Lower lobe of right lung (tissue), 2 donors: Measurements from ENCODE around the gene NAA38. TPM values are rescaled to one million over a fixed set of nuclear protein-coding genes. Genes with fewer than 3 reads are reported as not detected.

Experiments
- ATAC-seq, 2 donors: fragments of 200-7000 bp; cut with Tn5 transposase; one replicate each; pipeline ENCODE4 v1.9.1; 2020 to 2022; ENCODE audit warnings: mild to moderate bottlenecking in 2 of 2, moderate library complexity in 2 of 2
- DNase-seq: peaks from one replicate; pipeline ENCODE4 v3.0.0-alpha.2; 2020
- H3K27ac ChIP-seq: fragments of 200-600 bp; one replicate; pipeline ENCODE4 v1.8.0; 2022
- H3K27me3 ChIP-seq: fragments of 200-600 bp; one replicate; pipeline ENCODE4 v1.8.0; 2022; ENCODE audit warnings: low read depth
- H3K36me3 ChIP-seq: fragments of 200-600 bp; one replicate; pipeline ENCODE4 v1.8.0; 2022; ENCODE audit warnings: mild to moderate bottlenecking
- H3K4me1 ChIP-seq: fragments of 200-600 bp; one replicate; pipeline ENCODE4 v1.8.0; 2022
- H3K4me3 ChIP-seq: fragments of 200-600 bp; one replicate; pipeline ENCODE4 v1.8.0; 2022; ENCODE audit warnings: mild to moderate bottlenecking
- H3K9me3 ChIP-seq: fragments of 200-600 bp; one replicate; pipeline ENCODE4 v1.8.0; 2022
- intact Hi-C: fragments of 100-400 bp; cut with DNase I; formaldehyde crosslinking; loops from one replicate; pipeline ENCODE4 v1.11.0; 2022
- total RNA-seq: library from RNA; stranded (reverse); fragmentation: NEBNext Ultra II Directional; extraction: Animal tissue kit (Norgen Biotek cat#: 25700); gene quantifications from one replicate; pipeline ENCODE4 v1.2.1, GENCODE V29; 2021
- TF ChIP-seq, protein P1 (sequence below): fragments of 200-600 bp; IDR thresholded peaks from one replicate; pipeline ENCODE4 v1.8.0; 2022; ENCODE audit warnings: antibody characterized with exemption, mild to moderate bottlenecking
- donor health status: DM: no; HTN: yes; CAD: no; lungs with severe emphysema.

The NAA38 gene
- total RNA-seq, 1 donor from 2014 or later = 61.5 TPM

DNA sequence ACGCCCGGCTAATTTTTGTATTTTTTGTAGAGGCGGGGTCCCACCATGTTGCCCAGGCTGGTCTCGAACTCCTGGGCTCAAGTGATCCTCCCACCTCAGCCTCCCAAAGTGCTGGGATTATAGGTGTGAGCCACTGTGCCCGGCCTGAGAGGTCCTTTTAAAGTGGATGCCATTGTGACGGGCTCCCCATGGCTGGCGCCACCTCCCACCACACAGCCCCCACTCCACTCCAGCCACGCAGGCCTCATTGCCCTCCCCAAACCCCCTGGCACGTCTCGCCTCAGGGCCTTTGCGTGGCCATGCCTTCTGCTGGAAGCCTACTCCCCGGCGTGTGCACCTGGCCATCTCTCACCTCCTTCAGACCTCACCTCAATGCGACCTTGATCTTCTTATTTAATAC, 35.2 kb downstream of the NAA38 start:
- DNase-seq (no peak), ATAC-seq (no peak)
- no peaks in the 10 kb centered on the region for H3K36me3 ChIP-seq
- TF ChIP-seq, protein P1, sequence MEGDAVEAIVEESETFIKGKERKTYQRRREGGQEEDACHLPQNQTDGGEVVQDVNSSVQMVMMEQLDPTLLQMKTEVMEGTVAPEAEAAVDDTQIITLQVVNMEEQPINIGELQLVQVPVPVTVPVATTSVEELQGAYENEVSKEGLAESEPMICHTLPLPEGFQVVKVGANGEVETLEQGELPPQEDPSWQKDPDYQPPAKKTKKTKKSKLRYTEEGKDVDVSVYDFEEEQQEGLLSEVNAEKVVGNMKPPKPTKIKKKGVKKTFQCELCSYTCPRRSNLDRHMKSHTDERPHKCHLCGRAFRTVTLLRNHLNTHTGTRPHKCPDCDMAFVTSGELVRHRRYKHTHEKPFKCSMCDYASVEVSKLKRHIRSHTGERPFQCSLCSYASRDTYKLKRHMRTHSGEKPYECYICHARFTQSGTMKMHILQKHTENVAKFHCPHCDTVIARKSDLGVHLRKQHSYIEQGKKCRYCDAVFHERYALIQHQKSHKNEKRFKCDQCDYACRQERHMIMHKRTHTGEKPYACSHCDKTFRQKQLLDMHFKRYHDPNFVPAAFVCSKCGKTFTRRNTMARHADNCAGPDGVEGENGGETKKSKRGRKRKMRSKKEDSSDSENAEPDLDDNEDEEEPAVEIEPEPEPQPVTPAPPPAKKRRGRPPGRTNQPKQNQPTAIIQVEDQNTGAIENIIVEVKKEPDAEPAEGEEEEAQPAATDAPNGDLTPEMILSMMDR = no peak
- H3K4me3 ChIP-seq = no peak overlapping the region
- no peaks in the 10 kb centered on the region for H3K4me1 ChIP-seq
- H3K9me3 ChIP-seq = no peaks in the 10 kb centered on the region
- intact Hi-C loops = no loop called here
- H3K27me3 ChIP-seq = no peaks in the 10 kb centered on the region
- no peak overlapping the region for H3K27ac ChIP-seq

DNA sequence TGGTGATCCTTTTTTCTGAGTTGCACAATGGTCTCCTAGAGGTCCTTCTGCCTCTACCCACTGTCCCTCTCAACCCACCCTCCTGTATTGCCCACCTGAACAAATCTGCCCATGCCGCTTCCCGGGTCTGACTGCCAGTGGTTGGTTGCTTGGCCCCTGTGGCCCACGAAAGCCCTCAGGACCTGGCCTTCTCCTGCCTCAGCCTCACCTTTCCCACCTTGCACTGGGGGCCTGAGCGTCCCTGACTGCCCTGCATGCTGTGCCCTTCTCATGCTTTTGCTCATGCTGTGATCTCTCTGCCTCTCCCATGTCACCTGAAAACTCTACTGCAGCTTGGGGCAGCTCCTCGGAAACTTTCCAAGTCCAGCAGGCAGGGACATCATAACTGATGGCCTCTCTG, 37.1 kb downstream of the NAA38 start:
- intact Hi-C loops = no loop called here
- ATAC-seq (no peak), DNase-seq (no peak)
- H3K27me3 ChIP-seq = no peaks in the 10 kb centered on the region
- no peak overlapping the region for H3K4me3 ChIP-seq
- H3K27ac ChIP-seq = no peak overlapping the region
- no peaks in the 10 kb centered on the region for H3K4me1 ChIP-seq
- no peaks in the 10 kb centered on the region for H3K36me3 ChIP-seq
- TF ChIP-seq, protein P1 = no peak
- H3K9me3 ChIP-seq = no peaks in the 10 kb centered on the region

DNA sequence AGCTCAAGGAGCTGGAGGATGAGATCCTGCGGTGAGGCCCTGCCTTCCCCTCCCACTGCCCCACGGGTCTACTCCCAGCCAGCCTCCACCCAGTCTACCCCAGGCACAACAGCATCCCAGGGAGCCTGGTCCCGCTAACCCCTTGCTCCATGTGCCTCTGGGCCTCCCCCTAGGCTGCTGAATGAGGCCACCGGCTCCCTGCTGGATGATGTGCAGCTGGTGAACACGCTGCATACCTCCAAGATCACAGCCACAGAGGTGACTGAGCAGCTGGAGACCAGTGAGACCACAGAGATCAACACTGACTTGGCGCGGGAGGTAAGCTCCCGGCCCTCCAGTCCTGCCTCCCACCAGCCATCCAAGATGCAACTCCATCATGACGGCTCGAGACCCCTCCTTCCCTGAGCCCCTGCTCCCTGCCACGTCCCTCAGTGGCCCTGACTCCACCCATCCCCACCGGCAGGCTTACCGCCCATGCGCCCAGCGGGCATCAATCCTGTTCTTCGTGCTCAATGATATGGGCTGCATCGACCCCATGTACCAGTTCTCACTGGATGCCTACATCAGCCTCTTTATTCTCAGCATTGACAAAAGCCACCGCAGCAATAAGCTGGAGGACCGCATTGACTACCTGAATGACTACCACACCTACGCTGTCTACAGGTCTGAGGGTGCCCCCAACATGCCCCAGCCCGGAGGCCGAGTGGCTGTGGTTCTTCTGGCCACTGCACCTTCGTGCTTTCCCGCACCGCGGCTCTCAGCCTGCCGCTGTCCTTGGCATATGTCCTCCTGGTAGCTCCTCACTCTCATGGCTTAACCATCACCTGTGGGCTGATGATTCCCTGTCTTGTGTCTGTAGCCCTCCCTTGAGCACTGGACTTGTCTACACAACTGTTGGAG, 38.4 kb downstream of the NAA38 start:
- DNase-seq = no peak
- intact Hi-C loops = no loop called here

DNA sequence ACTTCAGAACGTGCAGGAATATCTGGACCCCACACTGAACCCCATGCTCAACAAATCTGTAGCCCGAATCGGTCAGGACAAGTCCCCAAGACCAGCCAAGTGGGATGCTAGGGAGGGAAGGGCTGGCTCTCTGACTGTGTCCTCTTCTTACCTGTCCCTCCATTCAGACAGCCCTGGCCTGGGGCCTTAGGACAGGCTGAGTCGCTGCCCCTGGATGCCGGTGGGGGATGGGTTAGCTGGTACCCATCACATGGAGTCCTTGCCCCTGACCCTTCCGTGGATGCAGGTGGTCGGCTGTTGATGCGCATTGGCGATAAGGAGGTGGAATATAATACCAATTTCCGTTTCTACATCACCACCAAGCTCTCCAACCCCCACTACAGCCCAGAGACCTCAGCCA, 39.3 kb downstream of the NAA38 start:
- no peak for ATAC-seq
- intact Hi-C loops = no loop called here
- no peak for DNase-seq
- no peaks in the 10 kb centered on the region for H3K27me3 ChIP-seq
- H3K9me3 ChIP-seq = no peaks in the 10 kb centered on the region
- TF ChIP-seq, protein P1 = no peak
- H3K4me3 ChIP-seq = no peak overlapping the region
- H3K4me1 ChIP-seq = no peaks in the 10 kb centered on the region
- no peaks in the 10 kb centered on the region for H3K36me3 ChIP-seq
- no peak overlapping the region for H3K27ac ChIP-seq

More for the DNA sequence above, 38.4 kb downstream of the NAA38 start:
- Histone ChIP-seq H3K27ac (no peak overlapping the region), H3K27me3 (no peaks in the 10 kb centered on the region), H3K4me1 (no peaks in the 10 kb centered on the region), H3K4me3 (no peak overlapping the region), H3K36me3 (no peaks in the 10 kb centered on the region), H3K9me3 (no peaks in the 10 kb centered on the region)
- ATAC-seq = no peak
- TF ChIP-seq, protein P1 = no peak

DNA sequence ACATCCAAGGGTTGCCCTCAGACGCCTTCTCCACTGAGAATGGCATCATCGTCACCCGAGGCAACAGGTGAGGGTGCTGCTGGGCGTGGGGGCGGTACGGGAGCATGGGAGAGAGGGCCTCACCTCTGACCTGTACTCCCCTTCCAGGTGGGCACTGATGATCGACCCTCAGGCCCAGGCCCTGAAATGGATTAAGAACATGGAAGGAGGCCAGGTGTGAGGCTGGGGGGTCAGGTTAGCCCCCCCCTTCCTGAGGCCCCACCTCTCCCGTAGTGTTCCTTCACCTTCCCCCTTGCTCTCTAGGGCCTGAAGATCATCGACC, 39.8 kb downstream of the NAA38 start:
- no peak for DNase-seq
- intact Hi-C loops = no loop called here
- H3K27ac ChIP-seq = no peak overlapping the region
- H3K4me1 ChIP-seq = no peaks in the 10 kb centered on the region
- TF ChIP-seq, protein P1 = no peak
- no peak for ATAC-seq
- H3K9me3 ChIP-seq = no peaks in the 10 kb centered on the region
- no peaks in the 10 kb centered on the region for H3K27me3 ChIP-seq
- H3K36me3 ChIP-seq = no peaks in the 10 kb centered on the region
- no peak overlapping the region for H3K4me3 ChIP-seq
